GM12878 (cell line): ENCODE measurements around the gene PAM16. TPM values are rescaled to one million over a fixed set of nuclear protein-coding genes. Genes with fewer than 3 reads are reported as not detected.

ENCODE experiments used
- ATAC-seq: fragments of 200-7000 bp; cut with Tn5 transposase; 3 replicates; pipeline ENCODE4 v1.9.1; 2020; ENCODE audit warnings: mild to moderate bottlenecking, moderate library complexity
- BruUV-seq: library from RNA; stranded (reverse); fragments of 400-500 nt; replicated peaks from 2 replicates; lab custom pipeline; 2021; lab: Mats Ljungman, UMichigan
- CTCF ChIA-PET: fragments of 300-600 bp; sonication (Branson Sonifier 250); formaldehyde crosslinking; extraction: SDS; loops from one replicate; lab custom pipeline; 2021; ENCODE audit warnings: inconsistent platforms; lab: Yijun Ruan, JAX
- POLR2A ChIA-PET: fragments of 350-600 bp; formaldehyde crosslinking; extraction: SDS; loops from one replicate; lab custom pipeline; 2021; ENCODE audit warnings: inconsistent platforms; lab: Charles Lee
- RAD21 ChIA-PET: fragments of 300-600 bp; sonication (Branson Sonifier 250); formaldehyde crosslinking; loops from one replicate; lab custom pipeline; 2023; ENCODE audit warnings: antibody characterized with exemption; ENCODE audit not compliant: unreplicated experiment; lab: Charles Lee
- SMC1A ChIA-PET: fragments of 300-600 bp; sonication (Branson Sonifier 250); formaldehyde crosslinking; loops from one replicate; lab custom pipeline; 2023; ENCODE audit not compliant: unreplicated experiment, uncharacterized antibody; lab: Charles Lee
- DNase-seq: peaks from one replicate; pipeline ENCODE4 v3.0.0-alpha.2; 2011; ENCODE audit warnings: low read depth, low spot score
- FAIRE-seq: peaks from 3 replicates; lab custom pipeline; 2011; peaks lifted over from hg19 to GRCh38; lab: Jason Lieb, UNC
- H2AFZ ChIP-seq: 2 replicates; pipeline ENCODE4 v1.6.0; 2011; ENCODE audit warnings: low read depth, low read length, control low read depth; ENCODE audit not compliant: control insufficient read depth
- H3K27ac ChIP-seq: 2 replicates; pipeline ENCODE4 v1.5.1; 2011; ENCODE audit warnings: control low read depth; ENCODE audit not compliant: control insufficient read depth, insufficient read depth
- H3K27me3 ChIP-seq, 2 experiments: replicated peaks in 1 of 2; 2 replicates each; pipeline versions ENCODE4 v1.6.0 to v1.6.1; 2011; ENCODE audit warnings: low read length in 1 of 2; ENCODE audit not compliant: control insufficient read depth in 2 of 2, insufficient read depth in 2 of 2
- H3K36me3 ChIP-seq, 2 experiments: 2 replicates each; pipeline ENCODE4 v1.5.1; 2011; ENCODE audit warnings: low read length in 1 of 2; ENCODE audit not compliant: control insufficient read depth in 2 of 2, insufficient read depth in 2 of 2
- H3K4me1 ChIP-seq: 2 replicates; pipeline ENCODE4 v1.6.1; 2011; ENCODE audit warnings: mild to moderate bottlenecking, low read length, moderate library complexity, mixed read lengths; ENCODE audit not compliant: control insufficient read depth, insufficient read depth
- H3K4me2 ChIP-seq: 2 replicates; pipeline ENCODE4 v1.6.0; 2011; ENCODE audit warnings: control low read depth; ENCODE audit not compliant: control insufficient read depth, insufficient read depth
- H3K4me3 ChIP-seq: fragments of 200-600 bp; sonication (generic); 2 replicates; pipeline ENCODE4 v1.5.1; 2016
- H3K79me2 ChIP-seq: 2 replicates; pipeline ENCODE4 v1.6.0; 2011; ENCODE audit warnings: low read length; ENCODE audit not compliant: control insufficient read depth, insufficient read depth
- H3K9ac ChIP-seq: 2 replicates; pipeline ENCODE4 v1.8.0; 2011; ENCODE audit warnings: low read length, control low read depth, mixed read lengths; ENCODE audit not compliant: control insufficient read depth, insufficient read depth
- H3K9me3 ChIP-seq: replicated peaks from 3 replicates; pipeline ENCODE4 v1.5.1; 2011; ENCODE audit warnings: mild to moderate bottlenecking, low read length; ENCODE audit not compliant: control insufficient read depth, insufficient read depth
- H4K20me1 ChIP-seq: 2 replicates; pipeline ENCODE4 v1.6.0; 2011; ENCODE audit not compliant: control insufficient read depth, insufficient read depth
- BMI1 ChIP-seq: fragments of 450-650 bp; IDR thresholded peaks from 2 replicates; pipeline ENCODE4 v1.6.1; 2016; ENCODE audit warnings: mild to moderate bottlenecking, moderate library complexity, borderline replicate concordance
- E4F1 ChIP-seq: fragments of 450-650 bp; IDR thresholded peaks from 2 replicates; pipeline ENCODE4 v1.6.1; 2018; ENCODE audit warnings: borderline replicate concordance, mild to moderate bottlenecking; ENCODE audit not compliant: partially characterized antibody
- KLF5 ChIP-seq: fragments of 450-650 bp; IDR thresholded peaks from 2 replicates; pipeline ENCODE4 v1.6.1; 2014; ENCODE audit warnings: mild to moderate bottlenecking; ENCODE audit not compliant: partially characterized antibody
- MYC ChIP-seq: IDR thresholded peaks from 2 replicates; pipeline ENCODE4 v1.6.1; 2011; ENCODE audit warnings: mild to moderate bottlenecking, low read length, moderate library complexity, inconsistent platforms; ENCODE audit not compliant: insufficient read depth, insufficient replicate concordance, insufficient read length, severe bottlenecking
- POLR2A ChIP-seq: IDR thresholded peaks from 2 replicates; pipeline ENCODE4 v1.6.1; 2011; ENCODE audit warnings: low read depth, mild to moderate bottlenecking, low read length
- RUNX3 ChIP-seq: IDR thresholded peaks from 2 replicates; pipeline ENCODE4 v1.6.1; 2012; ENCODE audit warnings: low read length, inconsistent platforms
- STAT3 ChIP-seq: IDR thresholded peaks from 2 replicates; pipeline ENCODE4 v1.6.1; 2011; ENCODE audit warnings: low read depth, low read length, improper control_type of control experiment
- TARDBP ChIP-seq: IDR thresholded peaks from 2 replicates; pipeline ENCODE4 v1.6.1; 2016; ENCODE audit warnings: borderline replicate concordance
- WGBS: methylation state at CpG from one replicate; pipeline ENCODE4 v1.1.6; 2016; ENCODE audit warnings: low lambda C conversion rate; ENCODE audit not compliant: insufficient replicate concordance, insufficient coverage; ENCODE audit errors: missing lambda C conversion rate; 5-methylcytosine and 5-hydroxymethylcytosine counted together
- in situ Hi-C: fragments of 300-500 bp; cut with MboI; formaldehyde crosslinking; loops from 9 replicates; pipeline ENCODE4 v1.14.3; 2018; ENCODE audit warnings: mixed read lengths
- intact Hi-C: fragments of 100-400 bp; cut with micrococcal nuclease; formaldehyde crosslinking; loops from one replicate; pipeline ENCODE4 v1.14.2; 2022; ENCODE audit not compliant: unreplicated experiment
- polyA plus RNA-seq, 11 experiments: library from polyadenylated mRNA; depleted of rRNA in 4 of 11; unstranded in 6 of 11; stranded (reverse) in 5 of 11; fragments of >200 nt; fragmentation: Nextera tagmentation in 4 of 11; fragmentation: Illumina TruSeq in 1 of 11; extraction: Ambion mirVana in 4 of 11; extraction: Trizol in 1 of 11; gene quantifications; 1 replicate in 1 of 11; 2 replicates in 10 of 11; pipeline versions ENCODE4 v1.2.1 to v1.2.3, GENCODE V29; 2011 to 2016; ENCODE audit warnings: inconsistent platforms in 2 of 11, missing spikeins in 2 of 11, low read depth in 1 of 11
- total RNA-seq, 4 experiments: library from RNA; depleted of rRNA in 3 of 4; stranded (reverse); fragments of >200 nt in 3 of 4; fragmentation: Illumina TruSeq in 1 of 4; extraction: Trizol in 1 of 4; gene quantifications; 2 replicates each; pipeline versions ENCODE4 v1.2.1 to v1.2.3, GENCODE V29; 2013 to 2021

Gene PAM16
- total and polyA plus RNA-seq, 10 of the 15 experiments (the other 5 are each of a cell fraction or from before 2014, with no cell fraction given), result 18.5 to 94.3 (median 51.5) TPM

- ATAC-seq, result no peak
- no TSS peak for BruUV-seq
- 75% methylated on average over 6 of the region's 7 CpGs for WGBS
- no peak overlapping the region for H2AFZ ChIP-seq
- no peaks in the 10 kb centered on the region for H3K27me3 ChIP-seq
- H3K27ac ChIP-seq, result no peak overlapping the region
- intact Hi-C loops, result loop anchor here (10.0 kb wide), 1 partner anchor 123 kb away; the partner anchor contains the start of genes HMOX2 and NMRAL1
- POLR2A ChIA-PET, result interaction anchor here (0.6 to 1.4 kb wide), 5 partner anchors 10 to 1222 kb away, joined by 3 to 10 read pairs (median 7); partner anchors contain the start of gene HMOX2
- no peak overlapping the region for H3K9ac ChIP-seq
- TF ChIP-seq RUNX3, result no peak
- no peak for TF ChIP-seq KLF5
- TF ChIP-seq POLR2A, result no peak
- no peak for TF ChIP-seq MYC
- no peak for TF ChIP-seq TARDBP
- no peak for TF ChIP-seq STAT3
- TF ChIP-seq BMI1, result no peak
- TF ChIP-seq E4F1, result no peak
- TF ChIP-seq, all 136 proteins: peak for 0
- ChIA-PET SMC1A (interaction anchor here (0.6 to 1.7 kb wide), 3 partner anchors 24 to 64 kb away, joined by 3 to 5 read pairs (median 3); no protein-coding TSS in a partner anchor), RAD21 (interaction anchor here (0.6 to 1.3 kb wide), 3 partner anchors 65 to 265 kb away, joined by 3 read pairs; partner anchors contain the start of gene CORO7), CTCF (interaction anchor here (0.8 to 3.2 kb wide), 5 partner anchors 19 to 98 kb away, joined by 3 to 30 read pairs (median 3); no protein-coding TSS in a partner anchor)
- Histone ChIP-seq H3K4me1 (no peaks in the 10 kb centered on the region), H3K79me2 (peaks cover 23% of the 10 kb centered on the region), H4K20me1 (no peaks in the 10 kb centered on the region), H3K4me3 (no peak overlapping the region), H3K4me2 (no peak overlapping the region), H3K9me3 (no peaks in the 10 kb centered on the region), H3K36me3 (peaks cover 0 to 3% of the 10 kb centered on the region in 2 experiments; a peak in 3 of 4 replicates)
- in situ Hi-C loops, result no loop called here
- no peak for FAIRE-seq
- no peak for DNase-seq
These were observed 759 bp upstream of the PAM16 start for GRCh38 chr16:4351880-4352279.
